ENCODE results near the gene SIGLEC8.
"Not testable (repeated sequence)": the region's sequence is repeated elsewhere in the genome, so short reads cannot be mapped to it uniquely, and the experiment has no call there.

GRCh38 chr19:51416422-51416821 is 41.8 kb downstream of the SIGLEC8 start:
- TF ChIP-seq, protein P1, sequence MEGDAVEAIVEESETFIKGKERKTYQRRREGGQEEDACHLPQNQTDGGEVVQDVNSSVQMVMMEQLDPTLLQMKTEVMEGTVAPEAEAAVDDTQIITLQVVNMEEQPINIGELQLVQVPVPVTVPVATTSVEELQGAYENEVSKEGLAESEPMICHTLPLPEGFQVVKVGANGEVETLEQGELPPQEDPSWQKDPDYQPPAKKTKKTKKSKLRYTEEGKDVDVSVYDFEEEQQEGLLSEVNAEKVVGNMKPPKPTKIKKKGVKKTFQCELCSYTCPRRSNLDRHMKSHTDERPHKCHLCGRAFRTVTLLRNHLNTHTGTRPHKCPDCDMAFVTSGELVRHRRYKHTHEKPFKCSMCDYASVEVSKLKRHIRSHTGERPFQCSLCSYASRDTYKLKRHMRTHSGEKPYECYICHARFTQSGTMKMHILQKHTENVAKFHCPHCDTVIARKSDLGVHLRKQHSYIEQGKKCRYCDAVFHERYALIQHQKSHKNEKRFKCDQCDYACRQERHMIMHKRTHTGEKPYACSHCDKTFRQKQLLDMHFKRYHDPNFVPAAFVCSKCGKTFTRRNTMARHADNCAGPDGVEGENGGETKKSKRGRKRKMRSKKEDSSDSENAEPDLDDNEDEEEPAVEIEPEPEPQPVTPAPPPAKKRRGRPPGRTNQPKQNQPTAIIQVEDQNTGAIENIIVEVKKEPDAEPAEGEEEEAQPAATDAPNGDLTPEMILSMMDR (conservative IDR thresholded peaks at IDR 0.05; ENCODE audit: low read length) = not testable (repeated sequence)
- not testable (repeated sequence) for TF ChIP-seq EZH2phosphoT487 (IDR thresholded peaks at IDR 0.05; ENCODE audit: borderline replicate concordance)
